ENCODE data around the gene TBL3. TPM values are rescaled to one million over a fixed set of nuclear protein-coding genes. Genes with fewer than 3 reads are reported as not detected.

Gene TBL3
- total and polyA plus RNA-seq, 9 of the 15 experiments (the other 6 are each of a cell fraction or from before 2014, with no cell fraction given): 0.97 to 117 (median 24.5) TPM

DNA sequence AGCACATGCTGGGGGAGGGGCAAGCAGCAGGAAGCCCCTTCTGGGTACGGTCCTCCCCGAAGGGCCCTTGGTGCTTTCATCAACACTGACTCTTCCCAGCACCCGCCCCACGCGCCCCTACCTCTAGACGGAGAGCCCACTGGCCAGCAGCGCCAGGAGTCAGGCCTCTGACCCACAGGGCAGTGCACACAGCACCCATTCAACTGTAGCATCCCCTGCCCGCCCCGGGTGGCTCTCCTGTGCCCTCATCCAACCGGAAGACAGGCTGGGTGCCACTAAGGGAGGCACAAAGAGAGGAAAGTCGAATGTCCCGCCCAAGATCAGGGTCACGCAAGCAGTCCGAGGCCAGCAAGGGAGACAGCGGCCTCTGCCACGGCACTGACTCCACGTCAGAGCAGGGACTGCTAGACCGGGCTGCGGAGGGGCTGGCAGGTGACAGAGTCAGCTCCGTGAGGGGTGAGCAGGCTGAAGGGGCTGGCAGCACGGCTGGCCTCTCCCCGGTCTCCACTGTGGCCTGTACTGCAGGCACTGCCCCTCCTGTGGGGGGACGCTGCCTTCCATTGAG, 38.7 kb upstream of the TBL3 start:
- no peak for DNase-seq (ENCODE audit: extremely low read depth in 1 of 4, low spot score in 3 of 4)
- no peak overlapping the region for H3K27ac ChIP-seq (ENCODE audit: extremely low read depth, low read depth, low read length)
- no peak for FAIRE-seq
- no peak overlapping the region for H3K4me2 ChIP-seq (ENCODE audit: insufficient read depth, low read length)
- ChIA-PET CTCF (ENCODE audit: low intra/inter-chr PET ratio) (no interaction called here), POLR2A (interaction anchor here (1.3 to 1.5 kb wide), 2 partner anchors 8 to 32 kb away, joined by 5 to 7 read pairs; partner anchors contain the start of gene RPS2)
- BruUV-seq (replicated peaks): no TSS peak
- H2AFZ ChIP-seq (ENCODE audit: low read depth, low read length): no peak overlapping the region
- no peaks in the 10 kb centered on the region for H3K79me2 ChIP-seq (ENCODE audit: control insufficient read depth, insufficient read depth, low read length)
- no peaks in the 10 kb centered on the region for H3K9me3 ChIP-seq (replicated peaks; ENCODE audit: control insufficient read depth, insufficient read depth, low read depth, low read length)
- H3K36me3 ChIP-seq (ENCODE audit: control insufficient read depth, insufficient read depth, low read length): peaks cover 10% of the 10 kb centered on the region; the same call in 2 of the 3 replicates
- H3K9me1 ChIP-seq (ENCODE audit: control insufficient read depth, insufficient read depth, low read length): no peaks in the 10 kb centered on the region
- intact Hi-C loops (cut with micrococcal nuclease) (no loop called here), in situ Hi-C loops (cut with MboI) (loop anchor here (5.0 kb wide), 1 partner anchor 151 kb away; the partner anchor contains the start of genes NUBP2 and SPSB3)
- 47% methylated on average over 19 of the region's 23 CpGs for WGBS (ENCODE audit: insufficient coverage, low coverage, missing lambda C conversion rate)
- no peaks in the 10 kb centered on the region for H3K27me3 ChIP-seq (ENCODE audit: control insufficient read depth in 2 of 2, insufficient read depth in 2 of 2, low read length in 2 of 2)
- H3K4me3 ChIP-seq: no peak overlapping the region
- H3K9ac ChIP-seq (ENCODE audit: insufficient read depth in 1 of 2, low read depth in 2 of 2, low read length in 2 of 2): peak overlapping the region in 1 of 2 experiments; percentile 71; a peak in 1 of 4 replicates
- H4K20me1 ChIP-seq (replicated peaks; ENCODE audit: control insufficient read depth, insufficient read depth, low read length): no peaks in the 10 kb centered on the region
- ATAC-seq: no peak
- H3K4me1 ChIP-seq (replicated peaks in 1 of 2; ENCODE audit: control insufficient read depth in 2 of 2, insufficient read depth in 2 of 2, low read length in 2 of 2): peaks cover 10 to 44% of the 10 kb centered on the region in 2 experiments; a peak in 4 of 5 replicates
- TF ChIP-seq, protein P1, sequence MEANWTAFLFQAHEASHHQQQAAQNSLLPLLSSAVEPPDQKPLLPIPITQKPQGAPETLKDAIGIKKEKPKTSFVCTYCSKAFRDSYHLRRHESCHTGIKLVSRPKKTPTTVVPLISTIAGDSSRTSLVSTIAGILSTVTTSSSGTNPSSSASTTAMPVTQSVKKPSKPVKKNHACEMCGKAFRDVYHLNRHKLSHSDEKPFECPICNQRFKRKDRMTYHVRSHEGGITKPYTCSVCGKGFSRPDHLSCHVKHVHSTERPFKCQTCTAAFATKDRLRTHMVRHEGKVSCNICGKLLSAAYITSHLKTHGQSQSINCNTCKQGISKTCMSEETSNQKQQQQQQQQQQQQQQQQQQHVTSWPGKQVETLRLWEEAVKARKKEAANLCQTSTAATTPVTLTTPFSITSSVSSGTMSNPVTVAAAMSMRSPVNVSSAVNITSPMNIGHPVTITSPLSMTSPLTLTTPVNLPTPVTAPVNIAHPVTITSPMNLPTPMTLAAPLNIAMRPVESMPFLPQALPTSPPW (CRISPR knock-in tag; IDR thresholded peaks at IDR 0.05): no peak
- TF ChIP-seq, protein P2, sequence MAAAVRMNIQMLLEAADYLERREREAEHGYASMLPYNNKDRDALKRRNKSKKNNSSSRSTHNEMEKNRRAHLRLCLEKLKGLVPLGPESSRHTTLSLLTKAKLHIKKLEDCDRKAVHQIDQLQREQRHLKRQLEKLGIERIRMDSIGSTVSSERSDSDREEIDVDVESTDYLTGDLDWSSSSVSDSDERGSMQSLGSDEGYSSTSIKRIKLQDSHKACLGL (CRISPR knock-in tag; IDR thresholded peaks at IDR 0.05; ENCODE audit: borderline replicate concordance, poor library complexity, severe bottlenecking): no peak
- TF ChIP-seq ID3 (CRISPR knock-in tag; IDR thresholded peaks at IDR 0.05): no peak
- TF ChIP-seq ID3 (tag; IDR thresholded peaks at IDR 0.05): no peak
- no peak for TF ChIP-seq NR4A1 (CRISPR knock-in tag; IDR thresholded peaks at IDR 0.05)
- no peak for TF ChIP-seq NR4A1 (tag; IDR thresholded peaks at IDR 0.05)
- TF ChIP-seq MAFK (IDR thresholded peaks at IDR 0.05; ENCODE audit: low read length): no peak
- no peak for TF ChIP-seq ZNF239 (CRISPR knock-in tag; IDR thresholded peaks at IDR 0.05)
- no peak for TF ChIP-seq HES1 (IDR thresholded peaks at IDR 0.05; ENCODE audit: low read depth)
- TF ChIP-seq MTA3 (IDR thresholded peaks at IDR 0.05; ENCODE audit: borderline replicate concordance): no peak
- TF ChIP-seq, protein P3, sequence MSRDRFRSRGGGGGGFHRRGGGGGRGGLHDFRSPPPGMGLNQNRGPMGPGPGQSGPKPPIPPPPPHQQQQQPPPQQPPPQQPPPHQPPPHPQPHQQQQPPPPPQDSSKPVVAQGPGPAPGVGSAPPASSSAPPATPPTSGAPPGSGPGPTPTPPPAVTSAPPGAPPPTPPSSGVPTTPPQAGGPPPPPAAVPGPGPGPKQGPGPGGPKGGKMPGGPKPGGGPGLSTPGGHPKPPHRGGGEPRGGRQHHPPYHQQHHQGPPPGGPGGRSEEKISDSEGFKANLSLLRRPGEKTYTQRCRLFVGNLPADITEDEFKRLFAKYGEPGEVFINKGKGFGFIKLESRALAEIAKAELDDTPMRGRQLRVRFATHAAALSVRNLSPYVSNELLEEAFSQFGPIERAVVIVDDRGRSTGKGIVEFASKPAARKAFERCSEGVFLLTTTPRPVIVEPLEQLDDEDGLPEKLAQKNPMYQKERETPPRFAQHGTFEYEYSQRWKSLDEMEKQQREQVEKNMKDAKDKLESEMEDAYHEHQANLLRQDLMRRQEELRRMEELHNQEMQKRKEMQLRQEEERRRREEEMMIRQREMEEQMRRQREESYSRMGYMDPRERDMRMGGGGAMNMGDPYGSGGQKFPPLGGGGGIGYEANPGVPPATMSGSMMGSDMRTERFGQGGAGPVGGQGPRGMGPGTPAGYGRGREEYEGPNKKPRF (IDR thresholded peaks at IDR 0.05; ENCODE audit: low read depth, low read length): no peak
- TF ChIP-seq HEY1 (CRISPR knock-in tag; IDR thresholded peaks at IDR 0.05; ENCODE audit: borderline replicate concordance): no peak
- no peak for TF ChIP-seq XRCC5 (IDR thresholded peaks at IDR 0.05; ENCODE audit: low read depth, low read length)
- no peak for TF ChIP-seq PYGO2 (tag; IDR thresholded peaks at IDR 0.05)
